Loucy (cell line): ENCODE results near the gene MTRF1L.

Experiments
- EZH2phosphoT487 ChIP-seq: fragments of 200-600 bp; IDR thresholded peaks from 2 replicates; pipeline ENCODE4 v1.6.1; 2018; ENCODE audit warnings: antibody characterized with exemption, mild to moderate bottlenecking, moderate library complexity, borderline replicate concordance
- TF ChIP-seq, protein P1 (sequence below): fragments of 200-600 bp; sonication (generic); conservative IDR thresholded peaks from 2 replicates; pipeline ENCODE4 v1.5.1; 2014; ENCODE audit warnings: mild to moderate bottlenecking, antibody characterized with exemption, low read length

DNA sequence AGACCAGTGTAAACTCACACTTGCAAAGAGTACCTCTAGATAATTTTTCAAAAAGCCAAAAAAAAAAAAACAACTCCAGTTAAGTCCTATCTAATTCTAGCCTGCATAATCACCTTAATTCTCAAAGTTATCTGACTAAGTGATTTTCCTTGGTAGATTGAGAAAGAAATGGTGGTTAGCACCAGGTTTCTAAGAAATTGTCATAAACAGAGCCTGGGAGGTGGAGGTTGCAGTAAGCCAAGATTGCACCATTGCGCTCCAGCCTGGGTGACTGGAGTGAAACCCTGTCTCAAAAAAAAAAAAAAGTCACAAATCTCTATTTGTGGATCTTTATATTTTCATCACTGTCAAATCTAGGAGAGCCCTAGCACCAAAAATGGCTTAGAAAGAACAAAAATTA lies 28.6 kb downstream of the MTRF1L start:
- TF ChIP-seq, protein P1, sequence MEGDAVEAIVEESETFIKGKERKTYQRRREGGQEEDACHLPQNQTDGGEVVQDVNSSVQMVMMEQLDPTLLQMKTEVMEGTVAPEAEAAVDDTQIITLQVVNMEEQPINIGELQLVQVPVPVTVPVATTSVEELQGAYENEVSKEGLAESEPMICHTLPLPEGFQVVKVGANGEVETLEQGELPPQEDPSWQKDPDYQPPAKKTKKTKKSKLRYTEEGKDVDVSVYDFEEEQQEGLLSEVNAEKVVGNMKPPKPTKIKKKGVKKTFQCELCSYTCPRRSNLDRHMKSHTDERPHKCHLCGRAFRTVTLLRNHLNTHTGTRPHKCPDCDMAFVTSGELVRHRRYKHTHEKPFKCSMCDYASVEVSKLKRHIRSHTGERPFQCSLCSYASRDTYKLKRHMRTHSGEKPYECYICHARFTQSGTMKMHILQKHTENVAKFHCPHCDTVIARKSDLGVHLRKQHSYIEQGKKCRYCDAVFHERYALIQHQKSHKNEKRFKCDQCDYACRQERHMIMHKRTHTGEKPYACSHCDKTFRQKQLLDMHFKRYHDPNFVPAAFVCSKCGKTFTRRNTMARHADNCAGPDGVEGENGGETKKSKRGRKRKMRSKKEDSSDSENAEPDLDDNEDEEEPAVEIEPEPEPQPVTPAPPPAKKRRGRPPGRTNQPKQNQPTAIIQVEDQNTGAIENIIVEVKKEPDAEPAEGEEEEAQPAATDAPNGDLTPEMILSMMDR = no peak
- TF ChIP-seq EZH2phosphoT487 = no peak
